Measurements from ENCODE around the gene PSMA2.

- TF ChIP-seq CTCF (IDR thresholded peaks at IDR 0.05; ENCODE audit: insufficient read depth, low read length) (no peak), POLR2AphosphoS5 (IDR thresholded peaks at IDR 0.05; ENCODE audit: low read depth) (no peak), REST (IDR thresholded peaks at IDR 0.05; ENCODE audit: insufficient replicate concordance, low read depth) (no peak), GABPA (IDR thresholded peaks at IDR 0.05; ENCODE audit: low read depth) (no peak), SPI1 (IDR thresholded peaks at IDR 0.05; ENCODE audit: borderline replicate concordance, low read depth) (no peak)
These were observed 7.6 kb downstream of the PSMA2 start for GRCh38 chr7:42924223-42924838.

Measured in HL-60 (cell line).